HepG2 (cell line): ENCODE results near the gene CCL1. TPM values are rescaled to one million over a fixed set of nuclear protein-coding genes. Genes with fewer than 3 reads are reported as not detected.

Experiments used
- ATAC-seq: fragments of 200-7000 bp; cut with Tn5 transposase; 3 replicates; pipeline ENCODE4 v1.9.1; 2020; ENCODE audit warnings: mild to moderate bottlenecking, moderate library complexity
- BruUV-seq: library from RNA; stranded (reverse); fragments of 400-500 nt; replicated peaks from 2 replicates; lab custom pipeline; 2021; lab: Mats Ljungman, UMichigan
- CTCF ChIA-PET: fragments of 300-600 bp; formaldehyde crosslinking; extraction: SDS; loops from one replicate; lab custom pipeline; 2021; ENCODE audit warnings: low total read pairs, inconsistent platforms, low intra/inter-chr PET ratio; lab: Yijun Ruan, JAX
- POLR2A ChIA-PET: fragments of 350-600 bp; sonication (Branson Sonifier 250); formaldehyde crosslinking; loops from one replicate; lab custom pipeline; 2020; ENCODE audit warnings: antibody characterized with exemption, inconsistent platforms; lab: Yijun Ruan, JAX
- DNase-seq: peaks from one replicate; pipeline ENCODE4 v3.0.0-alpha.2; 2015; ENCODE audit warnings: low spot score
- FAIRE-seq: peaks from 3 replicates; lab custom pipeline; 2011; peaks lifted over from hg19 to GRCh38; lab: Jason Lieb, UNC
- H2AFZ ChIP-seq: one replicate; pipeline ENCODE4 v1.6.1; 2011; ENCODE audit warnings: low read length, inconsistent platforms
- H3K27ac ChIP-seq: fragments of 300-600 bp; 3 replicates; pipeline ENCODE4 v1.8.0; 2011; ENCODE audit warnings: mixed run types, mild to moderate bottlenecking, mixed read lengths, low read length, inconsistent platforms; ENCODE audit not compliant: insufficient read depth; ENCODE audit errors: extremely low read length
- H3K27me3 ChIP-seq, 2 experiments: fragments of 200-600 bp in 1 of 2; 2 replicates in 1 of 2; 3 replicates in 1 of 2; pipeline versions ENCODE4 v1.6.0 to v1.8.0; 2011; ENCODE audit warnings: low read length in 2 of 2, mild to moderate bottlenecking in 2 of 2, moderate library complexity in 2 of 2, inconsistent platforms in 1 of 2; ENCODE audit not compliant: insufficient read depth in 2 of 2, control insufficient read depth in 1 of 2
- H3K36me3 ChIP-seq, 2 experiments: fragments of 200-600 bp in 1 of 2; replicated peaks in 1 of 2; 2 replicates in 1 of 2; 3 replicates in 1 of 2; pipeline versions ENCODE4 v1.5.1 to v1.8.0; 2011; ENCODE audit warnings: low read length in 2 of 2, inconsistent platforms in 1 of 2; ENCODE audit not compliant: insufficient read depth in 2 of 2, control insufficient read depth in 1 of 2
- H3K4me1 ChIP-seq: 2 replicates; pipeline ENCODE4 v1.5.1; 2012; ENCODE audit warnings: low read length, inconsistent platforms; ENCODE audit not compliant: insufficient read depth
- H3K4me2 ChIP-seq: 2 replicates; pipeline ENCODE4 v1.6.0; 2011; ENCODE audit warnings: low read depth, low read length, inconsistent platforms
- H3K4me3 ChIP-seq, 3 experiments: fragments of 200-600 bp in 1 of 3; sonication (generic), shearing (Covaris generic) in 1 of 3; replicated peaks in 1 of 3; 2 replicates each; pipeline ENCODE4 v1.5.1; 2011 to 2016; ENCODE audit warnings: low read length in 3 of 3, inconsistent platforms in 2 of 3, low read depth in 2 of 3, mild to moderate bottlenecking in 2 of 3, control low read depth in 1 of 3, mixed read lengths in 1 of 3; ENCODE audit not compliant: insufficient read depth in 1 of 3
- H3K79me2 ChIP-seq: one replicate; pipeline ENCODE4 v1.6.1; 2011; ENCODE audit warnings: low read length, inconsistent platforms; ENCODE audit not compliant: insufficient read depth
- H3K9ac ChIP-seq: 2 replicates; pipeline ENCODE4 v1.6.0; 2011; ENCODE audit warnings: mild to moderate bottlenecking, low read depth, low read length, inconsistent platforms; ENCODE audit not compliant: insufficient read depth
- H3K9me3 ChIP-seq: 2 replicates; pipeline ENCODE4 v1.5.1; 2012; ENCODE audit warnings: mild to moderate bottlenecking, low read length
- H4K20me1 ChIP-seq: 2 replicates; pipeline ENCODE4 v1.6.0; 2011; ENCODE audit warnings: inconsistent platforms, mild to moderate bottlenecking, low read length, moderate library complexity; ENCODE audit not compliant: insufficient read depth
- NFE2L2 ChIP-seq: fragments of 150-350 bp; IDR thresholded peaks from 2 replicates; pipeline ENCODE4 v1.6.1; 2014; ENCODE audit warnings: low read length
- PAXIP1 ChIP-seq: sonication (generic); formaldehyde crosslinking; conservative IDR thresholded peaks from 2 replicates; pipeline ENCODE4 v1.4.0; 2020; ENCODE audit warnings: mild to moderate bottlenecking, missing genetic modification reagents, moderate library complexity
- TOPORS ChIP-seq: sonication (generic); formaldehyde crosslinking; IDR thresholded peaks from 2 replicates; pipeline ENCODE4 v1.8.0; 2023; ENCODE audit warnings: mild to moderate bottlenecking, missing genetic modification reagents
- in situ Hi-C: cut with HindIII; loops from 2 replicates; pipeline ENCODE4 v1.10.0; 2017; ENCODE audit warnings: low pct_unique_long_range_greater_than_20kb; ENCODE audit not compliant: extremely low pct_ligation_motif_present
- intact Hi-C: fragments of 100-400 bp; cut with micrococcal nuclease; formaldehyde crosslinking; loops from one replicate; pipeline ENCODE4 v1.10.0; 2022; ENCODE audit not compliant: unreplicated experiment
- polyA plus RNA-seq, 8 experiments: library from polyadenylated mRNA; depleted of rRNA in 3 of 8; stranded (reverse) in 7 of 8; unstranded in 1 of 8; fragments of >200 nt; fragmentation: Illumina TruSeq in 4 of 8; extraction: Trizol in 4 of 8; gene quantifications; 2 replicates each; pipeline versions ENCODE4 v1.2.1 to v1.2.3, GENCODE V29; 2011 to 2016; ENCODE audit warnings: low read depth in 4 of 8, missing spikeins in 1 of 8, mixed read lengths in 1 of 8; ENCODE audit not compliant: insufficient read depth in 1 of 8
- total RNA-seq, 5 experiments: library from RNA; depleted of rRNA; stranded (reverse); fragments of >200 nt; fragmentation: Illumina TruSeq; extraction: Trizol; gene quantifications; 2 replicates each; pipeline ENCODE4 v1.2.3, GENCODE V29; 2016; ENCODE audit warnings: low read depth in 1 of 5
- TF ChIP-seq, protein P1 (sequence below): sonication (generic); IDR thresholded peaks from 2 replicates; pipeline ENCODE4 v1.6.1; 2016; ENCODE audit warnings: low read depth, borderline replicate concordance

Gene CCL1
- total and polyA plus RNA-seq, 2 of the 13 experiments (the other 11 are each of a cell fraction or from before 2014, with no cell fraction given): not detected

DNA sequence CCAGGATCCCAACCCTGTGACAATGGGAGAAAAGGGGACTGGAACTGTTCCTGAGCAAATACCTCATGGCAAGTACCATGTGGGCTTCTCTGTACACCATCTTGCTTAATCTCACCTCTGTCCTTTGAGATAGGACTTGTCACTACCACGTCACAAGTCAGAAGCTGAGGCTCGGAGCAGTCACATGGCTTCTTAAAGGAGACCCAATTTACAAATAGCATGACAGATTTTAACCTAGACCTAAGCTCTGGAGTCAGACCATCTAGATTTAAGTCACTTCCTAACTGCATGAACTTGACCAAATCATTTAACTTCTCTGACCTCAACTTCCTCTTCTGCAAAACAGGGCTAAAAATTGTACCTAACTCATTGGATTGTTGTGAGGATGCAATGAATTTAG lies 36.0 kb upstream of the CCL1 start (continued):
- no peak for TF ChIP-seq PAXIP1

DNA sequence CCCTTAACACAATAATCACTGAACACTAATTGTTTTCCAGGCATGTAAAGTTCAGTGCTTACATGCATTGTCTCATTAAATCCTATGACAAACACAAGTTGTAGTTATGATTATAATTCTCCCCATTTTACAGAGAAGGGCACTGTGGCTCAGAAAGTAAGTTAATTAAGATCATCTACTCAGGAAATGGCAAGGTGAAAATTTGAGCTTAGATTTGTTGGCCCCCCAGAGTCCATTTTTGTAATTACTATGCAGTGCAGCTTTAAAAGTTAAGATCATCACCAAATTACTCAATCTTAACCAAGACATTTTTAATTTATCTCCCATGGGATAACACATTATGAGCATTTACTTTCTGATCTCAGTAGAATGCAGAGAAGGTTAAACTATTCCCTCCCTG lies 34.2 kb upstream of the CCL1 start:
- POLR2A ChIA-PET: no interaction called here
- no peak for FAIRE-seq

More for the DNA sequence above, 34.2 kb upstream of the CCL1 start:
- no peaks in the 10 kb centered on the region for H3K79me2 ChIP-seq
- in situ Hi-C loops (no loop called here), intact Hi-C loops (no loop called here)
- ATAC-seq: no peak
- CTCF ChIA-PET: no interaction called here
- no TSS peak for BruUV-seq
- H3K4me2 ChIP-seq: no peak overlapping the region
- no peaks in the 10 kb centered on the region for H3K27me3 ChIP-seq
- H3K27ac ChIP-seq: no peak overlapping the region
- H3K4me1 ChIP-seq: no peaks in the 10 kb centered on the region
- TF ChIP-seq, protein P1, sequence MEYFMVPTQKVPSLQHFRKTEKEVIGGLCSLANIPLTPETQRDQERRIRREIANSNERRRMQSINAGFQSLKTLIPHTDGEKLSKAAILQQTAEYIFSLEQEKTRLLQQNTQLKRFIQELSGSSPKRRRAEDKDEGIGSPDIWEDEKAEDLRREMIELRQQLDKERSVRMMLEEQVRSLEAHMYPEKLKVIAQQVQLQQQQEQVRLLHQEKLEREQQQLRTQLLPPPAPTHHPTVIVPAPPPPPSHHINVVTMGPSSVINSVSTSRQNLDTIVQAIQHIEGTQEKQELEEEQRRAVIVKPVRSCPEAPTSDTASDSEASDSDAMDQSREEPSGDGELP: no peak
- TF ChIP-seq NFE2L2 (no peak), TOPORS (CRISPR knock-in tag) (no peak)
- H3K4me3 ChIP-seq: no peak overlapping the region
- H4K20me1 ChIP-seq: no peaks in the 10 kb centered on the region
- H3K9ac ChIP-seq: no peak overlapping the region
- no peaks in the 10 kb centered on the region for H3K9me3 ChIP-seq
- H2AFZ ChIP-seq: no peak overlapping the region
- H3K36me3 ChIP-seq: no peaks in the 10 kb centered on the region
- DNase-seq: no peak
